SJCRH30 (cell line): ENCODE measurements around the gene TP63. TPM values are rescaled to one million over a fixed set of nuclear protein-coding genes. Genes with fewer than 3 reads are reported as not detected.

ENCODE experiments used
- DNase-seq, 2 experiments: peaks; one replicate each; pipeline ENCODE4 v3.0.0-alpha.2; 2015 to 2020
- H3K27ac ChIP-seq: fragments of 250-450 bp; sonication (Bioruptor Pico); 2 replicates; pipeline ENCODE4 v1.5.1; 2020; ENCODE audit warnings: mild to moderate bottlenecking, moderate library complexity
- H3K27me3 ChIP-seq: fragments of 250-450 bp; sonication (Bioruptor Pico); 2 replicates; pipeline ENCODE4 v1.5.1; 2020; ENCODE audit warnings: mild to moderate bottlenecking, moderate library complexity
- H3K36me3 ChIP-seq: fragments of 250-450 bp; sonication (Bioruptor Pico); 2 replicates; pipeline ENCODE4 v1.5.1; 2020; ENCODE audit warnings: mild to moderate bottlenecking, moderate library complexity
- H3K4me1 ChIP-seq: fragments of 250-450 bp; sonication (Bioruptor Pico); 2 replicates; pipeline ENCODE4 v1.5.1; 2020; ENCODE audit warnings: mild to moderate bottlenecking, moderate library complexity
- H3K4me3 ChIP-seq: fragments of 250-450 bp; sonication (Bioruptor Pico); 2 replicates; pipeline ENCODE4 v1.5.1; 2020; ENCODE audit warnings: mild to moderate bottlenecking, moderate library complexity
- H3K9me3 ChIP-seq: fragments of 250-450 bp; sonication (Bioruptor Pico); replicated peaks from 2 replicates; pipeline ENCODE4 v1.5.1; 2020; ENCODE audit warnings: mild to moderate bottlenecking, moderate library complexity
- total RNA-seq: library from RNA; depleted of rRNA; stranded (reverse); fragments of >200 nt; shearing (Covaris generic); gene quantifications from 2 replicates; pipeline ENCODE4 v1.2.3, GENCODE V29; 2014

The TP63 gene
- total RNA-seq, 1 experiment from 2014 or later: 1.1 TPM

- no peaks in the 10 kb centered on the region for H3K27me3 ChIP-seq
- no peak overlapping the region for H3K4me3 ChIP-seq
- no peak overlapping the region for H3K27ac ChIP-seq
- DNase-seq: no peak
- no peaks in the 10 kb centered on the region for H3K36me3 ChIP-seq
- H3K9me3 ChIP-seq: no peaks in the 10 kb centered on the region
- H3K4me1 ChIP-seq: no peaks in the 10 kb centered on the region
Measured at GRCh38 chr3:189838291-189838690, 207.1 kb downstream of the TP63 start.

- Histone ChIP-seq H3K36me3 (no peaks in the 10 kb centered on the region), H3K27me3 (no peaks in the 10 kb centered on the region), H3K27ac (no peak overlapping the region), H3K4me1 (no peaks in the 10 kb centered on the region), H3K9me3 (no peaks in the 10 kb centered on the region), H3K4me3 (no peak overlapping the region)
- DNase-seq: no peak
Measured at GRCh38 chr3:189839576-189839975, 208.4 kb downstream of the TP63 start.

GRCh38 chr3:189841473-189842205 lies 210.4 kb downstream of the TP63 start:
- no peak for DNase-seq
- H3K27ac ChIP-seq: no peak overlapping the region
- no peak overlapping the region for H3K4me3 ChIP-seq
- no peaks in the 10 kb centered on the region for H3K9me3 ChIP-seq
- H3K36me3 ChIP-seq: no peaks in the 10 kb centered on the region
- no peaks in the 10 kb centered on the region for H3K4me1 ChIP-seq
- no peaks in the 10 kb centered on the region for H3K27me3 ChIP-seq

GRCh38 chr3:189842681-189843602 lies 211.8 kb downstream of the TP63 start:
- H3K27ac ChIP-seq: no peak overlapping the region
- no peaks in the 10 kb centered on the region for H3K27me3 ChIP-seq
- no peak for DNase-seq
- no peak overlapping the region for H3K4me3 ChIP-seq
- no peaks in the 10 kb centered on the region for H3K9me3 ChIP-seq
- no peaks in the 10 kb centered on the region for H3K36me3 ChIP-seq
- H3K4me1 ChIP-seq: no peaks in the 10 kb centered on the region

DNA sequence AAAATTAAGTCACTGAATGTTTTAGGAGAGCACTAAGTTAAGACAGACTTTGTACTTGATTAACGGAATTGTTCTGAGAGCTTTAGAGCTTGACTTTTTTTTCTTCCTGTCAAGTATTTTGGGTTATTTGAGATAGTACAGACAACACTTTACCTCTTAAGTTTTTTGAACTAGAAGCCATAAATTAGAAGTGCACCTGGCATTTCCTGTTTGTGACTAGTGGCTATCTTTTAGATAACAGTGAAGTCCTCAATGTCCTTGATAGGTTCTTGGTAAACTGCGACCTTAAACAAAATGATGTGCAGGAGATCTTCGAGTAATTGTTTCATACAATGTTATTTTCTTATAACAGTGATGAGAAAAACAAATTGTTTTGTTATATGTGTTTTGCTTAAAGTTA lies 213.9 kb downstream of the TP63 start:
- Histone ChIP-seq H3K27ac (no peak overlapping the region), H3K27me3 (no peaks in the 10 kb centered on the region), H3K36me3 (no peaks in the 10 kb centered on the region), H3K9me3 (no peaks in the 10 kb centered on the region), H3K4me3 (no peak overlapping the region), H3K4me1 (no peaks in the 10 kb centered on the region)
- no peak for DNase-seq

GRCh38 chr3:189848395-189849040 lies 217.3 kb downstream of the TP63 start:
- H3K27me3 ChIP-seq: no peaks in the 10 kb centered on the region
- H3K4me1 ChIP-seq: no peaks in the 10 kb centered on the region
- H3K4me3 ChIP-seq: no peak overlapping the region
- H3K27ac ChIP-seq: no peak overlapping the region
- no peak for DNase-seq
- no peaks in the 10 kb centered on the region for H3K9me3 ChIP-seq
- H3K36me3 ChIP-seq: no peaks in the 10 kb centered on the region

DNA sequence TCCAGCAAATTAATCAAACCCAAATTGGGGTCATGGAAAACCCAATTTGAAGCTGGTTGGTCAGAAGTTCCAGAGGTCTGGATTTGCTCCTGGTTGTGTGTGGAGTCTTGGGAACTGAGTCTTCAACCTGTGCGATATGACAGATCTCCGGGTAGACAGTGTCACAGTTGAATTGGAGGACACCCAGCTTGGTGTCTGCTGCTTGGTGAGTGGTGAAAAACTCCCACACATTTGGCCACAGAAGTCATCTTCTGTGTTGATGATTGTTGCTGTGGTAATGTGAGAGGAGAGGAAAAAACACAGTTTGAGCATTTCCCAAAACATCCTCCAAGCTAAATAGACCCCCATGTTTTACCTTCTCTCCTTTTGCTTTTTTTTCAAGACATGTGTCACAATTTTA lies 218.1 kb downstream of the TP63 start:
- DNase-seq: no peak
- Histone ChIP-seq H3K27ac (no peak overlapping the region), H3K36me3 (no peaks in the 10 kb centered on the region), H3K27me3 (no peaks in the 10 kb centered on the region), H3K4me1 (no peaks in the 10 kb centered on the region), H3K4me3 (no peak overlapping the region), H3K9me3 (no peaks in the 10 kb centered on the region)

DNA sequence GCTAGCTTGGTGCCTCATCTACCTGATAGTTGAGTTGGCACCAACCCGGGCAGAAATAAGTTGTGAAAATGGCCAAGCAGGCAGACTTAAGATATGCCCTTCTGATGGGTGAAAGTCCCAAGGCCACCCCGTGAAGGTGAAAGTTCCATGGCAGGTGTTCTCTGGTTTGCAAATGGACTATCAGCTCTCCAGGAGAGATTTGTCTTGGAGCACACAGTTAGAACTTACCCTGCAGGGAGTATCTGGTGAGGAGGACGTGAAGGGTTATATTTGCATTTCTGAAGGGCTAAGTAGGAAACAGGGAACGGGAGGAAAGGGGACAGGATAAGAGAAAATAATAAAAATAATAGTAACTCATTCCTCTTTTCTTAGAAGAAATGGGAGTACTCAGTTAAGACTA lies 220.5 kb downstream of the TP63 start:
- Histone ChIP-seq H3K27me3 (no peaks in the 10 kb centered on the region), H3K4me3 (no peak overlapping the region), H3K36me3 (no peaks in the 10 kb centered on the region), H3K9me3 (no peaks in the 10 kb centered on the region), H3K4me1 (no peaks in the 10 kb centered on the region), H3K27ac (no peak overlapping the region)
- DNase-seq: no peak

- no peak for DNase-seq
- no peak overlapping the region for H3K4me3 ChIP-seq
- H3K4me1 ChIP-seq: no peaks in the 10 kb centered on the region
- no peaks in the 10 kb centered on the region for H3K36me3 ChIP-seq
- no peaks in the 10 kb centered on the region for H3K9me3 ChIP-seq
- H3K27ac ChIP-seq: no peak overlapping the region
- H3K27me3 ChIP-seq: no peaks in the 10 kb centered on the region
Measured at GRCh38 chr3:189853906-189854305, 222.7 kb downstream of the TP63 start.

GRCh38 chr3:189860296-189860695 lies 229.1 kb downstream of the TP63 start:
- H3K27ac ChIP-seq: no peak overlapping the region
- H3K4me1 ChIP-seq: no peaks in the 10 kb centered on the region
- DNase-seq: no peak
- H3K9me3 ChIP-seq: no peaks in the 10 kb centered on the region
- no peaks in the 10 kb centered on the region for H3K36me3 ChIP-seq
- H3K4me3 ChIP-seq: no peak overlapping the region
- H3K27me3 ChIP-seq: no peaks in the 10 kb centered on the region

DNA sequence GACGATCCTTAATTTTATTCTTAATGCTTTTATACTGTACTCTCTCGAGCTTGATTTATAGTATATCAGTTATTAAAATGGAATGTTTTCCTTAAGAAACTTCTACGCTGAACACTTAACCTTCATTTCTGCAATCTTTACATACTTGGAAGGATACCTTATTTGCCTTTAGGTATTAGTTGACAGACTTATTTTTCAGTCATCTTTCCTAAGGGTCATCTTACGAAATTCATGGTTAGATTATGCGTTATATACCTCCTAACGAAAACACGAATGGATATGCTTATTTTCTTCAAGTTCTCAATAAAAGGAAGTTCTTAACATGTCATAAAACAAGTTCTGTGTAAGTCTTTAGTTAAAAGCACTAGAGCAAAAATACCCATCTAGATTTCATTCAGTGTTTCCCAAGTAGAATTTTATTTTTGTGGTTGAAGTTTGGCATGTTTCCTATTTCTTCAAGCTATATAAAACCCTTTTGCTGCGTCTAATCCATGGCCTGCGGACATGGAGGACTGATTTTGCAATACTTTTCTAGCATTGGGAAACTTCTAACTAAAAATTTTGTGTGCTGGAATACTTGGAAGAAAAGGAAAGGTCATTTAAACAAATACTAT lies 231.3 kb downstream of the TP63 start:
- no peak overlapping the region for H3K4me3 ChIP-seq
- no peak for DNase-seq
- H3K27ac ChIP-seq: no peak overlapping the region

DNA sequence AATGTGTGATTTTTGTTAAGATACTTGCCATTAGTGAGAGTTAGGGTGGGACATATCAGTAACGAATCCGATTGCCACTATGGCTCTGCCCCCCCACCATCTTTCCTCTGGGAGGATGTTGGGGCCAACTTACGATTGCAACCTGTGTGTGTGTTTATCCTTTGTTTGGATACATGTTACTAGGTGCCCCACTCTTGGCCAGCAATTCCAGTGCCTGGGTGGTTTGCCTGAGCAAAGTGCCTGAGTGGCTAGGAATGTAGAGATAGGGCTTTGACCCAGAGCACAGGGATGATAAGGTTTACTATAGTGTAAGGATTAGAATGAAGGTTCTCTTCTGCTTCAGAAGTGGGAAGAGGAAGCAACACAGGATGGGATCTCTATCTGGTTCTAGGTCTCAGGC lies 231.8 kb downstream of the TP63 start:
- Histone ChIP-seq H3K4me1 (no peaks in the 10 kb centered on the region), H3K36me3 (no peaks in the 10 kb centered on the region), H3K27ac (no peak overlapping the region), H3K9me3 (no peaks in the 10 kb centered on the region), H3K27me3 (no peaks in the 10 kb centered on the region), H3K4me3 (no peak overlapping the region)
- no peak for DNase-seq

More for the DNA sequence above, 231.3 kb downstream of the TP63 start:
- H3K4me1 ChIP-seq: no peaks in the 10 kb centered on the region
- H3K36me3 ChIP-seq: no peaks in the 10 kb centered on the region
- H3K27me3 ChIP-seq: no peaks in the 10 kb centered on the region
- no peaks in the 10 kb centered on the region for H3K9me3 ChIP-seq

GRCh38 chr3:189868061-189868460 lies 236.9 kb downstream of the TP63 start:
- Histone ChIP-seq H3K4me3 (no peak overlapping the region), H3K4me1 (no peaks in the 10 kb centered on the region), H3K9me3 (no peaks in the 10 kb centered on the region), H3K27me3 (no peaks in the 10 kb centered on the region), H3K36me3 (no peaks in the 10 kb centered on the region), H3K27ac (no peak overlapping the region)
- no peak for DNase-seq

- no peaks in the 10 kb centered on the region for H3K4me1 ChIP-seq
- DNase-seq: no peak
- H3K36me3 ChIP-seq: no peaks in the 10 kb centered on the region
- H3K27me3 ChIP-seq: no peaks in the 10 kb centered on the region
- H3K27ac ChIP-seq: no peak overlapping the region
- H3K9me3 ChIP-seq: no peaks in the 10 kb centered on the region
- no peak overlapping the region for H3K4me3 ChIP-seq
Measured at GRCh38 chr3:189869165-189869564, 238.0 kb downstream of the TP63 start.

GRCh38 chr3:189871418-189871817 lies 240.2 kb downstream of the TP63 start:
- Histone ChIP-seq H3K4me1 (no peaks in the 10 kb centered on the region), H3K9me3 (no peaks in the 10 kb centered on the region), H3K27ac (no peak overlapping the region), H3K27me3 (no peaks in the 10 kb centered on the region), H3K36me3 (no peaks in the 10 kb centered on the region), H3K4me3 (no peak overlapping the region)
- no peak for DNase-seq
